GM21367 (cell line): ENCODE measurements around the gene DDX60.
"Not testable (repeated sequence)": the region's sequence is repeated elsewhere in the genome, so short reads cannot be mapped to it uniquely, and the experiment has no call there.

ENCODE experiments used
- ATAC-seq: cut with Tn5 transposase; IDR thresholded peaks from one replicate; pipeline ENCODE4 v1.9.1; 2021; ENCODE audit not compliant: unreplicated experiment

Gene DDX60

DNA sequence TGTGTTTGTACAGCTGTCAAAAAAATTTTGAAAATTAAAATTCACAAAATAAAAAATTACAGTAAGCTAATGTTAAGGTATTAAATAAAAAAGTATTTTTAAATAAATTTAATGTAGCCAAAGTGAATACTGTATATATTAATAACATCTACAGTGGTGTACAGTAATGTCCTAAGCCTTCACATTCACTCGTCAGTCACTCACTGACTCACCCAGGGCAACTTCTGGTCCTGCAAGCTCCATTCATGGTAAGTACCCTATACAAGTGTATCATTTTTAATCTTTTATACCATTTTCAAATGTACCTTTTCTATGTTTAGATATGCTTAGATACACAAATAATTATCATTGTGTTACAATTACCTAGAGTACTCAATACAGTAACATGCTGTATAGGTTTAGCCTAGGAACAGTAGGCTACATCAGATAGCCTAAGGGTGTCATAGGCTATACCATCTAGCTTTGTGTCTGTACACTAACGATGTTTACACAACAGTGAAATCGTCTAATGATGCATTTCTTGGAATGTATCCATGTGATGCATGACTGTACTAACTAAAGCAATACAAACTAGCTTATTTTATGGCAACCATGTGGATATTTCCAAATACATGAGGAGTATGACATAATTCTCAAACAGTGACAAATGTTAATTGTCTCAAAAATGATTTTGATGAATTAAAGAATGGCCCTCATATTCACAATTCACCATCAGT lies 13.7 kb downstream of the DDX60 start:
- no peak for ATAC-seq

DNA sequence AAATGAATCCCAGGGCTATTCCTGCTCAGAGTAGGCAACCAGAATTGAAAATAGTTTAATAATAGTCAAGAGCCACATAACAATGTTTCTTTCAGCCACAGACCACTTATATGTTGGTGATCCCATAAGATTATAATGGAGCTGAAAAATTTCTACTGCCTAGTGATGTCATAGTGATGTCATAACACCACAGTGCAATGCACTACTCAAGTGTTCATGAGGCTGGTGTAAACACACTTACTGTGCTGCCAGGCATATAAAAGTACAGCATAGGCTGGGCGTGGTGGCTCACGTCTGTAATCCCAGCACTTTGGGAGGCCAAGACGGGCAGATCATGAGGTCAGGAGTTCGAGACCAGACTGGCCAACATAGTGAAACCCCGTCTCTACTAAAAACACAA lies 15.1 kb downstream of the DDX60 start:
- not testable (repeated sequence) for ATAC-seq

DNA sequence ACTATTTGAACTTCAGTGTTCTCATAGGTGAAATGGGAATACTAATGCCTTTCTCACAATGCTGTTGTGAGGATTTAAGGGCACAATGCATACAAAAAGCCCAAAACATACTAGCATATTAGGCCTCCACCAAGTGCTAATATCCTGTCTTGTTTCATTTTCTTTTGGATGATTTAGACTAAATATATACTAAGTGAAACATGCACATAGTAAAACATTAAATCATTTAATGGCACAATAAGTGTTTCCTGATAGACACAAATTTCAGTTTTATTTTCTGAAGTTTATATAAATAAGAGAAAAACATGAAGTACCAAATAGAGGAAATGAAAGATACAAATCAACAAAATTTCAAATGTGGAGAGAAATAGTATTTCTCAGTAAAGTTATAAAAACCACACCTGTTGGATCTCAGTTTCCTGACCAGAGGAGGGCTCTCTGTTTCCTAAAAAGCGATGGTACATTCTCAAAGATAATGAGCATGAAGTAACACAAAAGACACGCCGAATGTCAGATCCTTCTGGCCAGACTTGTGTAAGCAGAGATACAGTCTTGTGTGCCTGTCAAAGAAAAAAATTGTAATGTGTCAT lies 25.1 kb downstream of the DDX60 start:
- ATAC-seq: no peak

DNA sequence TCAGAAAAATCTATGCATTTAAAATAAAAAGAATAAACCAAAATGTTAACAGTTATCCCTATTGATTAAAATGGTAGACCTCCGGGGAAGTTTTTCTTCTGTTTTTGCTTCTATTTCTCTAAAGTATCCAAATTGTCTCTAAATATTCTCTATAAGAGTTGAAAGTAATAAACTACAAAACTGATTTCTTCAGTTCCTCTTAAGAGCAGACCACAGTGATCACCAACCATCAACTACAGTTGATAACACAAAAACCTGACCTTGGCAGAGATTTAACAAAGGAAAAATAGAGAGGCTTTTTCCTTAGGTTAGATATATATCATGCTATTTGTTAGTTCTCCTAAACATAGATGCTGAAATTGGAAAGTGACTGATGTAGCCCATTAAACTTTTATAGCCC lies 27.3 kb downstream of the DDX60 start:
- ATAC-seq: no peak

DNA sequence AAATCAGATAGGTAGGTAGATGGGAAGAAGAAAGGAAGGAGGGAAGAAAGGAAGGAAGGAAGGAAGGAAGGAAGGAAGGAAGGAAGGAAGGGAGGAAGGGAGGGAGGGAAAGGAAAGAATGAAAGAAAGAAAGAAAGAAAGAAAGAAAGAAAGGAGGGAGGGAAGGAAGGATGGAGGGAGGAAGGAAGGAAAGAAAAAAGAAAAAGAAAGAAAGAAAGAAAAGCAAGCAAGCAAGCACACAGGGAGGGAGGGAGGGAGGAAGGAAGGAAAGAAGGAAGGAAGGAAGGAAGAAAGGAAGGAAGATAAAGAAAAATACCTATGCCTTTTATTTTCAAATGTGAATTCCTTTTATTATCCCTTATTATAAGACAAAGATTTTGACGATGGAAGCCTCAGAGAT lies 32.7 kb downstream of the DDX60 start:
- ATAC-seq: not testable (repeated sequence)

DNA sequence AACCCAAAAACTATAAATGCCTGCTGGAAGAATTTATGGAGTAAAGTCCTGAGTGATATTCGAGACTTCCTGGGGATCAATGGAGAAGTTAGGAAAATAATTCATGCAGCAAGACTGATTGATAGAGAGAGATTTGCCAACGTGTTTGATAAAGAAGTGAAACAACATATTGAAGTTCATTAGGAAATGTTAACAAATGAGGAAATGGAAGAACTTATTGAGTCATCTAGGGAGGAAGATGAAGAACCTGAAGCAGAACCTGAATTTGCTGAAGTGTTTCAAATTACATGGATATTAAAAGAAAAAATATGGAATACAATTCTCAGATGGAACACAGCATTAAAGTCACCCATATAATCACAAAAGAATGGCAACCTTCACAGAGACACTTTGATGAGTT lies 39.0 kb downstream of the DDX60 start:
- no peak for ATAC-seq

DNA sequence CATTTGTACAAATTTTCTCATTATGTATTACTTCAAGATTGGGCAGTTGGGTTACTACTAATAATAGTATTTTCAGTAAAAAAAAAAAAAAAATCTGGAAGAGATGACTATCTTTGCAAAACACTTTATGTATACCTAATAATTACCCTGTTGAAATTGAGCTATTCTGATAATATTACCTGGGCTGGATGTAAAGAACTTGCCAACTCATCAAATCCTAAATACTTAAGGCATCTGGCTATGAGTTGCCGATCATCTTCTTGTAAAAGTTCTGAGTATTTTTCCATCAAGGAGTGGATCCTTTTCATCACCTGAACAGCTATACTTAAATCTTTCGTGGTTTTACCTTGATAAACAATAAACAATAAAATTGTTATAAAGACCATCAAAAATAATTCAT lies 42.7 kb downstream of the DDX60 start:
- no peak for ATAC-seq

DNA sequence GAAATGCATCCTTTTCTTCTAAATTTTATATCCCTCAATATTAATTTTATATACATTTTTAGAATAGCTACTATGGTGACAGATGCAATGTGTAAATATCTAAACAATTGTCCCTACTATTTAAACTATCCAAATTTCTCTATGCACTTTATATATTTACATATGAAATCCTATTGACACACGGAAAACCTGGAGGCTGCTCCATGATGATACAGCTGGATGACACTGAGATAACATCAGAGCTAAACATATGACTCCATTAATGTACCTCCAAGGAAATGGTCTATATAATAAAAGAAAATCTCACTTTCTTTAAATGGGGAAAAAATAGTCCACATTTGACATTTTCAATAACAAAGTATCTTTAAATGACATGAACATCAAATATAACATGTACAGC lies 43.7 kb downstream of the DDX60 start:
- ATAC-seq: no peak

DNA sequence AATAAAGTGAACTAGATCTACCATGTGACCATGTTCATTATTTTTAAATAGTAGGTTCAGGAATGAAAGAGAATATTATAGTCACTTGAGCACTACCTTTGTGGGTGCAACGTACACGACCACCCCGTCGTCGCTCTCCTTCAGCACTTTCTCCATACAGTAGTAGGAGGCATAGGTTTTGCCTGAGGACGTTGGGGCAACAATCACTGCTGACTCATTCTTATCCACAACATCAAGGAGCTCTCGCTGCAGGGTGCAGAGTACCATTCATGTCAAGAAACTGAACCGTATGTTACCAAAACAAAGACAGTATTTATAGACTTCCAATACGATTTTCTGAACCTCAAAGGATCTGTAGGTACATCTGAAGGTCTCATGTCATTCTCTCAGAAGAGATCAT lies 44.7 kb downstream of the DDX60 start:
- ATAC-seq: no peak

DNA sequence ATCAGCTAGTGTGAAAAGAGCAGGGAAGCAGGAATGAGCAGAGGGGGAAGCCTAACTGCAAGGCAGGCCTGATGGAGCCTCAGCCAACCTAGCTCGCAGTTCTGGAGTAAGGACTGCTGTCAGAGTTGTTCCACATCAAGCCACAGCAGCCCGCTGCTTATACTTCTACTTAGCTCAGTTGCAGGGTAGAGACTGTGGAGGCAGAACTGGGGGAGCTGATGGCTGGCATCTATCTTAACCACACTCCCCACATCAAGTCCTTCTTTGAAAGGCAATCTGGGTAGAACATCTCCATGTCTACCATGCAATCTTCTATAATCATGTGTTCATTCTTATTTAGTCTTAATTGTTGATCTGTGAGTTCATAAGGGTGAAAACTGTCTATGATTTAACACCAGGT lies 46.1 kb downstream of the DDX60 start:
- ATAC-seq: no peak

DNA sequence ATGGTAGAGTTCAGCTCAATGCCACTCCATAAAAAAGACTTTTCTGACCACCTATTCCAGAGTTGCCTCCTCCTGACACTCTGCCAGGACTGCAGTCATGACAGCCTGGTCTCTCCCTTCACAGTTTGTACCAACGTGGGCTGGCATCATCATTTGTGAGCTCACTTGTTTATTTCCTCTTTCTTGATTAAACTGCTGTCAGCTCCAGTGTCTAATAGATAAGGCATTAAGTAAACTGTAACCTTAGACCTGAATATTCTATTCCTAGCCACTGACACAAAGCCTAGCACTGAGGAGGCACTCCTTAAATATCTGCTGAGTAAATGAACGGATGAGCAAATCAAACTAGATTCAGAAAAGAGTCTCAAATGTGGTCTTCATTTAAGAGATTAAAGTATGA lies 48.7 kb downstream of the DDX60 start:
- ATAC-seq: no peak

DNA sequence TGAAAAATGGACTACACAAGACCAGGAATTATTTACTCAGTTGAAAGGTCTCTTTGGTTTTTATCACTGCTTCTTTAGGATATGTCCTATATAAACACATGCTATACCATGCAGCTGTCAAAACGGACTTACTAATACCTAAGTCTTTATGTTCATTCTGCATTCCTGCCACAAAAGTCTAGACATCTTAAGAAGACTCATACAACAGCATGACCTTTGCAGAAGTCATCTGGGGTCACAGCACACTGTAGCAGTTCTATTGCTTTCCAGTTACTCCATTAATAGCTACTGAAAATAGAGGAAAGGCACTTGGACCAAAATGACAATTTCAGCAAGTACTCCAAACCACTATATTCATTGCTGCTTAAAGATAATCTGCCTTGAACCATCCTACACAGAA lies 53.2 kb downstream of the DDX60 start:
- ATAC-seq: no peak

DNA sequence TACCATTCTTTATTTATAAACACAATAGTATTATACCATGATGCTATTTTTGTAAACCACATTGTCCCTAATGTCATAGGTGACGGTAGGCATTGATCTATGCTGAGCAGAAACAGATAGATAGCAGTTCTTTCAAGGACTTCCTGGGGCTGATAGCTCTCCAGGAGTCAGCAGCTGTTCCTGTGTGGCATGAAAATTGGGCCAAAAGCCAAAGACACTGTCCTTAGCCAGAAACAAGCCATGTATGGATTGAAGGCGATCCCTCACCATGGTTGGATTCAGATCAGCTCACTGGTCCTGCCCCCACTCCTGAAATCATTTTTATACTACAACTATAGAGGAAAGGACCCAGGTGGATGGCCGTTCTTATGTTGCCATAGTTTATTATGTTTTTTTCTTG lies 53.6 kb downstream of the DDX60 start:
- ATAC-seq: no peak

DNA sequence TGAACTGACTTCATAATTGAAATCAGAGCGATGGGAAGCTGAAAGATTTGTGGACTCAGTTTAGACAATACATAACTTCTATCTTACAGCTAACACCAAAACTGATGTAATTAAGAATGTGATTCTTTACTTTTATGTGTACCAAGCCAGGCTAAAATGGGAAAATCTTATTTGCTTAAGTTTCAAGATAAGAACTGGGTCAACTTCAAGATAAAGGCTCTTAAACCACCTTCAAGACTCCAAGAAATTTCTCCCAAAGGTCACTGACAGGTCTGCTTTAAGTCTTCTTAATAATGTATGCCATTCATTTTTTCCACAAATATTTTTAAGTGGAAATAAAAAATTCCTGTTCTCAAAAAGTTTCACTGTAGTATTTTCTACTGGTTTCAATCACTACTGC lies 55.5 kb downstream of the DDX60 start:
- no peak for ATAC-seq

DNA sequence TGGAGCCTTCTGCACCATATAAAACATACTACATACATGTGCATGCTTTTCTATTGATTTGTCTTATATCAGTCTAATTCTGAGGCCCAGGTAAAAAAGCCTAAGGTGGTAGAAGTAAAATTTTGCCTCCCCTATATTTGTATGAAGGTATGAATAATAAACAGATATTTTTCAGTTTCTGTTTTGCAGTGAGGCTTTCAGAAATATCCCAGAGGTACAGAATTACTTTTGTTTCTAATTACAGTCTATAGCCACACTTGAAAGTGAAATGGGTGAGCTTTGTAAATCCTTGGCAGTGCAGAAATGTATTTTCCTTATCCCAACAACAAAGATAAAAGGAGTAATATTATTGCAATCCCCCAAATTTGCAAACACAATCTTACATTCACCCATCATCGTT lies 59.5 kb downstream of the DDX60 start:
- peak; percentile 58 for ATAC-seq

DNA sequence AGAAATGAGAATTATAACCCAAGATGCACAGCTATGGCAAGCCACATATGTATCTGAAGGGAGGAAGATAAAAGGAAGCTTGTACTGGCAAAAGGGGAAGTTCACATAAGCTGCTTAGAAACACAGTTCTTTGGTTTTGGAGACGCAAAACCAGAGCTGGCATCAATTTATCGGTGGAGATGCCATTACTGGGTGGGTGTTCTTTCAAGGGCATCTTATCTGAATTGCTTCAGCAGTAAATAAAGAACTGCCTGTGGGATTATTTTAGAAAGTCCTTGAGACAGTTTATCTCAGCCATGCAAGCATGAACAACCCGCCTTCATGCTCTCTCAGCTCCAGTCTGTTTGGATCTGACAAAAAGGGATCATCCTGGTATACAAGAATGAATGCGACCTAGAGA lies 60.8 kb downstream of the DDX60 start:
- no peak for ATAC-seq

DNA sequence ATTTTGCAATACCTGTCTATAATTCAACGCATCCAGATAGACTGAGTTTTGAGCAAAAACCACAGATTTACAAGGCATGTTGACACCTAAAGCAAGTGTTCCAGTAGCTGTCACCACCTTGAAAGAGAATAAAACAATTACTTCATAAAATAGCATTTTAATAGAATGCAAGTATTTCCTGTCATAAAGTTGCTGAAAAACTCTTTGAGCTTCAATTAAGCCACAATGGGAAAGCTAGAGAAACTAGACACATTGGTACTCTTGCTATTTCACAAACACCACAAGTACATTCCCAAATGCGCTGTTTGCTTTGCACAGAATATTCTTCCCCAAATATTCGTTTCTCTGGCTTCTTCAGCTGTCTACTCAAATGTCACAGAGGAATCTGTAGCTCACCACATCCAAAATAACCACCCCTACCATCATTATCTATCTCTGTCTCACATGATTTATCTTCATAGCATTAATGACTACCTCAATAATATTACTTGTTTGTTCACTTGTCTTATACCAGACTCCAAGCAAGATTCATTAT lies 70.3 kb downstream of the DDX60 start:
- ATAC-seq: no peak

DNA sequence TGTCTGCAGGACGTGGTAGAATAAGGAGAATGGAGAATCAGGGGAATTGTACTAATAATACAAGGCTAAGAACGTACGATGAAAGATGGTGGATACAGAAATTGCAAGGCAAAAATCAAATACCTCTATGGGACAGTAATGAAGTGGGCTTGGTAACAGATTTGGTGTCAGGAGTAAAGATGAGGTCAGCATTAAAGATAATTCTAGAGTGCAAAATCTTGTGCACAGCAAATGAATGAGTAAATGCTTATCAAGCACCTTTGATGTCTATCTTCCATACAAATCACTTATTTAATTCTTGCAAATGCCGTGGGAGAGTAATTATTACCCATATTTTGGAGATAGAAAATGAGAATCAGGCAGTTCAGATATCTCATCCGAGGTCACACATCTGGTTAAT lies 70.9 kb downstream of the DDX60 start:
- ATAC-seq: no peak

DNA sequence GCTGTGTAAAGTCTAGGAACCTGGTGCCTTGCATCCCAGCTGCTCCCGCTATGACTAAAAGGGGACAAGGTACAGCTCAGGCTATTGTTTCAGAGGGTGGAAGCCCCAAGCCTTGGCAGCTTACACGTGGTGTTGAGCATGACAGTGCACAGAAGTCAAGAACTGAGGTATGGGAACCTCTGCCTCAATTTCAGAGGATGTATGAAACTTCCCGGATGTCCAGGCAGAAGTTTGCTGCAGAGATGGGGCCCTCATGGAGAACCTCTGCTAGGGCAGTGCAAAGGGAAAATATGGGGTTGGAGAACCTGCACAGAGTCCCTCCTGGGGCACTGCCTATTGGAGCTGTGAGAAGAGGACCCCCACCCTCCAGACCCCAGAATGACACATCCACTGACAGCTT lies 76.6 kb downstream of the DDX60 start:
- ATAC-seq: no peak

DNA sequence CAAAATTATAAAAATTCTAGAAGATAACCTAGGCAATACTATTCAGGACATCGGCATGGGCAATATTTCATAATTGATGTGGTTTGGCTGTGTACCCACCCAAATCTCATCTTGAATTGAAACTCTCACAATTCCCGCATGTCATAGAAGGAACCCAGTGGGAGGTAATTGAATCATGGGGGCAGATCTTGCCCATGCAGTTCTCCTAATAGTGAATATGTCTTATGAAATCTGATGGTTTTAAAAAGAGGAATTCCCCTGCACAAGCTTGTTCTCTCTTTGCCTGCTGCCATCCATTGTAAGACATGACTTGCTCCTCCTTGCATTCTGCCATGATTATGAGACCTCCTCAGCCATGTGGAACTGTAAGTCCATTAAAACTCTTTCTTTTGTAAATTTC lies 77.7 kb downstream of the DDX60 start:
- ATAC-seq: no peak

DNA sequence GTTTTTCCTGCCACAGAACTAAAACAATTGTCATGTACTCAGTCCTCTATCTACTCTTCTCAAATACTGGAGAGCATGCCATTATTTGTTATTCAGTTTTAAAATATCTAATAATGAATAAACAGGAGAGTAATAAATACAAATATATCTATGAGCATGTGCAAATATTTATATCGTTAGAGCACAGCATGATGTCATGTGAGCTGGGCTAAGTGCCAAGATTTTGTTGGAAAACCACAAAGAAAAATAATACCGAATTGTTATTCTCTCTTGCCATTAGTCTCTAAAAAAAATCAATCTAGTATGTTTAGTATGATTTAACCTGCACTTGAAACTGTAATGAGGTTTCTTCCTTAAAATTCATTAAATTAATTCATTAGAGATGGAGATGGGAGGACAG lies 97.3 kb downstream of the DDX60 start:
- no peak for ATAC-seq

DNA sequence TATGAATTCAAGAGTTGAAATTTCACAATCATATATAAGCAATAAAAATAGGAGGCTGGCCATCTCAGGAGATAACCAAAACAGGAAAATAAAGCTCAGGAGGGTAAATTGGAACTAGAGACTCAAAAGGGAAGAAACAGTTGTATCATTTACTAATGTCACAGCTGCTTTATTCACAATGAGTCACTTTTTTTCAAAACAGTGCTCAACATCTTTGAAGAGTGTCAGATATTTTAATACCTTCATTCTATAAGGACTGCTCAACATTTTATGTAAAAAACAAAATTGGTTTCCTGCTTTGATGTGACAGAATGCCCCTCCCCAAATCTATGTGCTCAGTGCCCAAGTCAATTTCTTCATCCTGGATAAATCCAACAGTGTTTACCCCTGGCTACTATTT lies 97.7 kb downstream of the DDX60 start:
- ATAC-seq: no peak

DNA sequence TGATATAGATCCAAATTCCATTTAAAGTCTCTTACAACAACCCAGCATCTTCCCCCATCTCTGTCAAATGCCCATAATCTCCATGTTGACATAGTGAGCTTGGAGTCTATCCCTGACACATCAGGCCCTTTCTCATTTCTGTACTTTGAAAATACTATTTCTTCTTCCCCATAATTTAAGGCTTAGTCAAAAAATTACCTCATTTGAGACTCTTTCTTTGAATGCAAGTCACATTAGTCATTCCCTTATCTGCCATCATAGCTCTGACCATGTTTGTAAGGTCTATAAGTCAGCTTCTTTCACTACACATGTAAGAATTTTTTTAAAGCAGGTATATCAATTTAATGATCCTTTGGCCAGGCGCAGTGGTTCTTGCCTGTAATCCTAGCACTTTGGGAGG lies 99.9 kb downstream of the DDX60 start:
- no peak for ATAC-seq
